Lung (tissue), 12 donors: Measurements from ENCODE around the gene RNFT2. TPM values are rescaled to one million over a fixed set of nuclear protein-coding genes. Genes with fewer than 3 reads are reported as not detected.

Source experiments
- ATAC-seq: fragments of 200-7000 bp; cut with Tn5 transposase; one replicate; pipeline ENCODE4 v1.9.1; 2020; ENCODE audit warnings: moderate number of reproducible peaks; ENCODE audit not compliant: insufficient read depth, low FRiP score
- DNase-seq, 3 donors: peaks; one replicate each; pipeline ENCODE4 v3.0.0-alpha.2; 2013 to 2017
- H3K27ac ChIP-seq, 2 donors: one replicate each; pipeline ENCODE4 v1.5.1; 2013; ENCODE audit warnings: mild to moderate bottlenecking in 2 of 2, moderate library complexity in 2 of 2, control low read depth in 1 of 2, inconsistent platforms in 1 of 2, low read depth in 1 of 2, low read length in 1 of 2
- H3K27me3 ChIP-seq, 3 donors: one replicate each; pipeline ENCODE4 v1.5.1; 2013; ENCODE audit warnings: low read length in 2 of 3; ENCODE audit not compliant: control insufficient read depth in 3 of 3, insufficient read depth in 3 of 3
- H3K36me3 ChIP-seq, 4 donors: one replicate each; pipeline ENCODE4 v1.5.1; 2013; ENCODE audit warnings: low read length in 4 of 4, mild to moderate bottlenecking in 1 of 4, moderate library complexity in 1 of 4; ENCODE audit not compliant: control insufficient read depth in 4 of 4, insufficient read depth in 4 of 4
- H3K4me1 ChIP-seq, 5 donors: one replicate each; pipeline ENCODE4 v1.5.1; 2013; ENCODE audit warnings: low read length in 5 of 5, mild to moderate bottlenecking in 2 of 5, moderate library complexity in 1 of 5; ENCODE audit not compliant: control insufficient read depth in 5 of 5, insufficient read depth in 5 of 5
- H3K4me3 ChIP-seq: one replicate; pipeline ENCODE4 v1.5.1; 2013; ENCODE audit warnings: mild to moderate bottlenecking, control low read depth, moderate library complexity
- H3K9ac ChIP-seq, 2 donors: one replicate each; pipeline ENCODE4 v1.5.1; 2013; ENCODE audit warnings: low read length in 2 of 2, control low read depth in 1 of 2; ENCODE audit not compliant: insufficient read depth in 1 of 2
- H3K9me3 ChIP-seq, 4 donors: one replicate each; pipeline ENCODE4 v1.5.1; 2013; ENCODE audit warnings: low read length in 3 of 4, mild to moderate bottlenecking in 1 of 4, moderate library complexity in 1 of 4; ENCODE audit not compliant: control insufficient read depth in 4 of 4, insufficient read depth in 3 of 4
- CTCF ChIP-seq: IDR thresholded peaks from 2 replicates; pipeline ENCODE4 v1.5.1; 2012; ENCODE audit warnings: mild to moderate bottlenecking; ENCODE audit errors: control extremely low read depth, extremely low read depth
- WGBS, 2 donors: extraction: QIAGEN DNeasy Blood & Tissue Kit; methylation state at CpG; one replicate each; pipeline ENCODE4 v1.1.7; 2013; 5-methylcytosine and 5-hydroxymethylcytosine counted together
- polyA plus RNA-seq, 2 donors: library from polyadenylated mRNA; stranded (reverse); fragments of 200-250 nt; gene quantifications; one replicate each; pipeline ENCODE4 v1.2.1, GENCODE V29; 2013
- total RNA-seq, 2 donors: library from RNA; depleted of rRNA in 1 of 2; stranded (reverse); fragments of >200 nt in 1 of 2; gene quantifications; one replicate each; pipeline ENCODE4 v1.2.1, GENCODE V29; 2014 to 2021
- donor health status: control.
- donor health status: control.
- donor health status: Bipolar disorder and iron deficiency.
- donor health status: healthy.
- donor health status: DM: yes; HTN: yes; CAD: no.

The RNFT2 gene
- total and polyA plus RNA-seq, 4 donors: 0.37 to 4.9 (median 2.2) TPM

- 17 to 24% methylated on average over 6 of the region's 6 CpGs for WGBS, 2 donors
- Histone ChIP-seq H3K9ac (no peak overlapping the region), H3K27ac (no peak overlapping the region), H3K4me3 (no peak overlapping the region), H3K36me3 (no peaks in the 10 kb centered on the region), H3K9me3 (peaks cover 0 to 2% (median 0%) of the 10 kb centered on the region in 4 donors), H3K27me3 (peaks cover 7 to 56% (median 55%) of the 10 kb centered on the region in 3 donors), H3K4me1 (peaks cover 0 to 22% (median 14%) of the 10 kb centered on the region in 5 donors)
- ATAC-seq (no peak), DNase-seq (peak in 2 of 3 donors; percentile 35 to 37)
- no peak for TF ChIP-seq CTCF
These were observed 144.6 kb downstream of the RNFT2 start for GRCh38 chr12:116882742-116883141.

DNA sequence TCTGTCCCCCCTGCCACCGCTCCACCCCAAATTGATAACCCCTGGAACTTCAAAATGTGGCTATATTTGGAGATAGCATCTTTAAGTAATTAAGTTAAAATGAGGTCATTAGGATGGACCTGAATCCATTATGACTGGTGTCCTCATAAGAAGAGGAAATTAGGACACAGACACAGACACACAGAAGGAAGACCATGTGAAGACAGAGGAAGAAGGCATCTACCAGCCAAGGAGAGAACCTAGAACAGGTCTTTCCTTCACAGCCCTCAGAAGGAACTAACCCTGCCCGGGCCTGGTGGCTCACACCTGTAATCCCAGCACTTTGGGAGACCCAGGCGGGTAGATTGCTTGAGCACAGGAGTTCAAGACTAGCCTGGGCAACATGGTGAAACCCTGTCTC lies 146.8 kb downstream of the RNFT2 start:
- no peak for TF ChIP-seq CTCF
- DNase-seq (no peak), ATAC-seq (no peak)
- Histone ChIP-seq H3K36me3 (no peaks in the 10 kb centered on the region), H3K4me1 (peaks cover 0 to 14% (median 8%) of the 10 kb centered on the region in 5 donors), H3K27ac (no peak overlapping the region), H3K4me3 (no peak overlapping the region), H3K9ac (no peak overlapping the region), H3K27me3 (peaks cover 0 to 43% (median 37%) of the 10 kb centered on the region in 3 donors), H3K9me3 (peaks cover 0 to under 1% (median 0%) of the 10 kb centered on the region in 4 donors)
- WGBS, 2 donors: 63 to 87% methylated on average over 3 of the region's 3 CpGs

- Histone ChIP-seq H3K36me3 (no peaks in the 10 kb centered on the region), H3K27me3 (peaks cover 0 to 37% (median 31%) of the 10 kb centered on the region in 3 donors), H3K4me3 (no peak overlapping the region), H3K27ac (no peak overlapping the region), H3K4me1 (peaks cover 0 to 12% (median 8%) of the 10 kb centered on the region in 5 donors), H3K9ac (no peak overlapping the region), H3K9me3 (peaks cover 0 to 2% (median 0%) of the 10 kb centered on the region in 4 donors)
- no peak for ATAC-seq
- DNase-seq: peak in 2 of 3 donors; percentile 40 to 45
- 31 to 56% methylated on average over 2 of the region's 2 CpGs for WGBS, 2 donors
- no peak for TF ChIP-seq CTCF
These were observed 147.4 kb downstream of the RNFT2 start for GRCh38 chr12:116885491-116885890.

DNA sequence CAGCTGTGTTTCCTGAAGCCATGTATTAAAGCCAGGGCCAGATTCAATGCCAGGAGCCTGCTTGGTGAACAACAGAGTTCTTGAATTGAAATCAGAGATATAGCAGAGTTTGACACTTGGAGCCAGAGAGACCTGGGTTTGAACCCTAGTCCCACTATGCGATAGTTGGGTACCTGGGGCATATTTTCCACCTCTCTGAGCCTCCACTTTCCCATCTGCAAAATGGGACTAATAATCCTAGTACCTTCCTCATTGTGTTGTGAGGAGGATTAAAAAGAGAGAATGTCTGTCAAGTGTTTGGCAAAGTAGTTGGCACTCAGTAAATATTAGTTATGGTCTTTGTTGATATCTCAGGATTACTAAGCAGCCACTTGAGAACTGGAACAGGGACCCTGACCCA lies 149.1 kb downstream of the RNFT2 start:
- WGBS, 2 donors: 90 to 97% methylated on average over 1 of the region's 1 CpG
- no peak overlapping the region for H3K4me3 ChIP-seq
- DNase-seq (no peak), ATAC-seq (no peak)
- peaks cover 0 to 27% (median 18%) of the 10 kb centered on the region in 3 donors for H3K27me3 ChIP-seq
- H3K9me3 ChIP-seq: peaks cover 0 to 2% (median 0%) of the 10 kb centered on the region in 4 donors
- peaks cover 0 to under 1% (median 0%) of the 10 kb centered on the region in 5 donors for H3K4me1 ChIP-seq
- no peak for TF ChIP-seq CTCF
- no peaks in the 10 kb centered on the region for H3K36me3 ChIP-seq
- H3K27ac ChIP-seq: no peak overlapping the region
- no peak overlapping the region for H3K9ac ChIP-seq
